Smooth muscle cell of the brain vasculature (primary cell): Measurements from ENCODE around the gene ROM1.
"Not testable (repeated sequence)": the region's sequence is repeated elsewhere in the genome, so short reads cannot be mapped to it uniquely, and the experiment has no call there.

Experiments
- DNase-seq: peaks from one replicate; pipeline ENCODE4 v3.0.0-alpha.2; 2012; ENCODE audit warnings: low read depth, low spot score

Gene ROM1

GRCh38 chr11:62608776-62609175, 4.3 kb upstream of the ROM1 start:
- DNase-seq: no peak

- DNase-seq: no peak
Observed at GRCh38 chr11:62610403-62610802, 2.7 kb upstream of the ROM1 start.

DNA sequence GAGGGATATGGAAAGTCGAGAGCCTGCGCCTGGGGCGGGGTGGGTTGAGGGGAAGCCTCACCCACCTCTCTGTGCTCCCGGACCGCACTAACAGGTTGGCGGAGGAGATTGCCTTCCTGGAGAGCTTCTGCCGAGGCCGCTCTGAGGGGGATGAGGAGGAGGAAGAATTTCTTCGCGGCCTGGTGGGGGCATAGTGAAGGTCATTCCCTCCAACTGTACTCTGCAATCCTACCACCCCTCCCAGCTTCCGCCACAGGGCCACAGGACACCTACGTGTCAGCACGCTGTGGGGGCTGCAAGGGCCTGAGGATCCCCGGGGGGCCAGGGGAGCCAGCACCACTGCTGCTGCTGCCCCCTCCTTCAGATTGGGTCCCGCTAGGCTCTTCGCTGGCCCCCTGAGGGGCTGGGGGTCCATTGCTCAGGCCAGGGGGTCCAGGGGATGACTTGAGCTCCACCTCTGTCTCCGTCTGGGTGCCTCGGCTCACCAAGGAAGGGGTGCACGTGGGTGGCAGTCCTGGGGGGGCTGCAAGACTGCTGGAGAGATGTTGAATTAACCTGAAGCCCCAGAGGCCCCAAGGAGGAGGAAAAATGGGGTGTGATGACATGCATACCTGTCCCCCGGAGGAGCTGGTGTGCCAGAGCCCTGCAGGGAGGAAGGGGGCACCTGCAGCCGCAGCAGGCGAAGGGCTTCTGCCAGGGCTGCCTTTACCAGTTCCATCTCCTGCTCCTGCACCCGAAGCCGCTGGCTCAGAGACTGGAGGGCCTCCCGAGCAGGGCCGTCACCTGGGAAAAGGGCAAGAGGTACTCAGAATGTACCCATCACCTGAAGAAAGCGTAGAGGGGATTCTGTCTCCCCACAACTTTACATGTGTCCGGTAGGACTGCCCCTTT, 2.0 kb upstream of the ROM1 start:
- no peak for DNase-seq

GRCh38 chr11:62611705-62612365, 1.2 kb upstream of the ROM1 start:
- DNase-seq: no peak

- no peak for DNase-seq
Observed at GRCh38 chr11:62613291-62613778, 278 bp downstream of the ROM1 start.

DNA sequence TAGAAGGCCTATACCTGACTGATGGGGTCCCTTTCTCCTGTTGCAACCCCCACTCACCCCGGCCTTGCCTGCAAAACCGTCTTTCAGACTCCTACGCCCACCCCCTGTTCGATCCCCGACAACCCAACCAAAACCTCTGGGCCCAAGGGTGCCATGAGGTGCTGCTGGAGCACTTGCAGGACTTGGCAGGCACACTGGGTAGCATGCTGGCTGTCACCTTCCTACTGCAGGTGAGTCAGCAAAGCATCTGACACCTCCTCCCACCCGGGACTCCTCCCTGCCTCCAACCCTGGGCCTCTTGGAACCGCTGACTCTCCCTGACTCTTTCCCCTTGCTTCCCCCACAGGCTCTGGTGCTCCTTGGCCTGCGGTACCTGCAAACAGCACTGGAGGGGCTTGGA, 1.2 kb downstream of the ROM1 start:
- DNase-seq: no peak

DNA sequence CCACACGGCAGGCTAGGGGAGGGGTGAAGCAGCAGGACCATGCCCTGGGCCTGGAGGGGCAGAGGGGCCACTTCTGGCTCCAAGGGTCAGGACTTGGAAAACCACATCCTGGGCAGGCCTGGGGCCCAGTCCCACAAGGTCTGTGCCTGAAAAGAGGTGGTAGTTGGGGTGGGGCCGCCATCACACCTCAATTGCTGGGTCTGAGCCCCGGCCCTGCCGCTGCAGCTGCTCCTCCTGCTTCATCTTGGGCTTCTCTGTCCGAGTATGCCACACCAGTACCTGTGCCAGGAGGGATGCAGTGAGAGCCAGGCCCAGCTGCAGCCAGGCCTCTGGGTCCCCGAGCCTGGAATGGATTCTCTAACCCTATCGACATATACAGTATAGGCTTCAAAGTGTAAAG, 2.5 kb downstream of the ROM1 start:
- DNase-seq: no peak

GRCh38 chr11:62616957-62617356, 3.9 kb downstream of the ROM1 start:
- DNase-seq: not testable (repeated sequence)

DNA sequence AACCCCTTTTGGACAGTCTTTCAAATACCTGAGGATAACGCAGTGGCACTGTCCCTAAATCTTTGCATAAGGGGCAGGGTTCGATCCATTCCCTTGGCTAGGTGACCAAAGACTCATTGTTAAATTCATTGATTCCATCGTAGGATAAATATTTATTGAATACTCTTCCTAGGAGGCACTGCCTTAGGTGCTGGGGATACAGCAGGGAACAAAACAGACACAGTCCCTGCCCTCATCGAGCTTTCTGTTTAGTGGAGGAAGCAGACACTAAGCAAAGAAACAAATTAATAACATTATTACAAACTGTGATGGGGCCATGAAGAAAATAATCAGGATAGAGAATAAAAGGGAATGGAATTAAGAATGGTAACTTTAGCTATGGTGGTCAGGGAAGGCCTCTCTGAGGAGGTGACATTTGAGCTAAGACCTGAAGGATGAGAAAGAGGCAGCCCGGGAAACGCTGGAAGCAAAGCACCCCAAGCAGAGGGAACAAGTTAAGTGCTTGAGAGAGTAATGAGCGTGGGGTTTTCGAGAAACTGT, 8.0 kb downstream of the ROM1 start:
- DNase-seq: no peak

DNA sequence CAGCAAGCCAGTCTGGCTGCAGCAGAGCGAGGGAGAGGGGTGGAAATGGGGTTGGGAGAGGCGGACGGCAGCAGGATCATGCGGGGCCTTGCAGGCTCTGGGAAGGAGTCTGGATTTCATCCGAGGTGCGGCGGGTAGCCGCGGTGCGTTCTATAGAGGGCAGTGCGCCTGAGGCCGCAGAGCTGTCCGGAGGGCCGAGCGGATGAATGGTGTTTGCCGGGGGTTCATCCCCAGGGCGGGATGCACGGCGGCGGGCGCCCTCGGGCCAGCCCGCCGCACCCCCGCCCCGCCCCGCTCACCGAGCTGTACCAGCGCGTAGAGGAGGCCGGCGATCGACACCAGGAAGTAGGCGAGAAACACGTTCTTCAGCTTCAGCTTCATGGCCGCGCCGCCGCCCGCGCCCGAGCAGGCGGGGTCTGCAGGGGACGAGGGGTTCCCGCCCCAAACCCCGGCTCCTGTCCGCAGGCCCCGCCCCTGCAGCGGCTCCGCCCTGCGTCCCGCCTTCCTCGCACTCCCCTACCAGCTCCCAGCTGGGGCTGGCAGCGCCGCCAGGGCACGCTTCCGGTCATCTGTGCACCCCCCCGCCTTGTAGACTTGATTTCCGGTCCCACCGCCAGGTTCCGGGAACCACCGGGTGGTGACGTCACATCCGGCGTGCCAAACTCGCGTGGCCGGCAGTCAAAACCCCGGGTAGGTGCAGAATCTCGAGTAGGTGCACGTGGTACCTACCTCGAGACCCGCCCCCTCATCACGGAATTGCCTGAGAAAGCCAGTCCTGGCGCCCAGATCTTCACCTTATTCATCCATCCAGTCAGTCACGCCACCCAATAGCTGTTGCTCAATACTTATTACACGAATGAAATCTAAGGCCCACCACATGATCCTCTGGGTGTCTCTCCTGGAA, 8.8 kb downstream of the ROM1 start, which contains the start of gene B3GAT3:
Gene B3GAT3, minus strand, starts transcription at position 420 of the 904 bp plus-strand sequence. Its CDS starts 39 bp downstream, at position 381.
- DNase-seq: peak; percentile 95

GRCh38 chr11:62622476-62623089, 9.5 kb downstream of the ROM1 start:
- no peak for DNase-seq

GRCh38 chr11:62627713-62628112, 14.7 kb downstream of the ROM1 start:
- DNase-seq: no peak

DNA sequence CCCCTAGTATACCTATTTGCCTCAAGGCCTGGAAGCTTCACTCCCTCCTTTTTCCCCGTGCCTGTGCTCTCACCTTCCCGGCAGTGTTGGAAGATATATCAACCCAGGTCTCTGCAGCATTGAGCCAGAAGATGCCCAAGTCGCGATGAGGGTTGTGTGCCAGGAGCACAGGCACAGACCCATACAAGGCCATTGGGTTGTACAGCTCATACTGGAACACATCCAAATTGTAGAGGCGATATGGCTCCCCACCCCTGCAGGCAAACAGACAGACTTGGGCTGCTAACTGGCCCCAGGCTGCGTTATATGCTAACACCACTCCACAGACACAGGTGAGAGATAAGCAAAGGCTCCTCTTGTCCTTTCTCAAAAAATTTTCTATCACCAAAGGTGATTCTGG, 19.4 kb downstream of the ROM1 start:
- DNase-seq: no peak

DNA sequence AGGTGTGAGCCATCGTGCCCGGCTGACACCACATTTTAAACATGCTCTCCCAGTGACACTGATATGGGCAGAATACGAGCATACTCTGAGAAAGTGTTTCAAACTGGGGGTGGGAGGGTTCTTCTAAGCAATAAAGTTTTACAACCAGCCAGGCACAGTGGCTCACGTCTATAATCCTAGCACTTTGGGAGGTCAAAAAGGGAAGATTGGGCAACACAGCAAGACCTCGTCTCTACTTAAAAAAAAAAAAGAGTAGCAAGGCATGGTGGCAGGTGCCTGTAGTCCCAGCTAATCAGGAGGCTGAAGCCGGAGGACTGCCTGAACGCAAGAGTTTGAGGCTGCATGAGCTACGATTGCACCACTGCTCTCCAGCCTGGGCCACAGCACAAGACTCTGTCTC, 31.2 kb downstream of the ROM1 start:
- DNase-seq: no peak

DNA sequence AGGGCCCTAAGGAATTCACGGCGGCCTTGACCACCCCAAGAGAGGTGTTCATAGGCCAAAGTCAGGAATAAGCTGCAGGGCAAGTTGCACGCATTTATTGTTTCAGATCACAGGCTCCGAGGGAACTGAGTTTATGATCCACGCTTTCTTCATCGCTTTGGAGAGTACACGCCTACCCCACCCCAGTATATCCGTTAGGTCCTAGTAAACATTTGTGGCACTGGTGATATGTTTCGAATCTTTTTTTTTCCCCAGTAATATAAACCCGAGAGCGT, 32.6 kb downstream of the ROM1 start:
- DNase-seq: no peak

GRCh38 chr11:62645946-62646824, 33.1 kb downstream of the ROM1 start, which contains the start of gene GANAB:
GANAB (minus strand) TSS chr11:62646613; CDS start chr11:62646599, 14 bp downstream.
- DNase-seq: peak; percentile 93

- DNase-seq: no peak
Observed at GRCh38 chr11:62646825-62647608, 34.0 kb downstream of the ROM1 start.

DNA sequence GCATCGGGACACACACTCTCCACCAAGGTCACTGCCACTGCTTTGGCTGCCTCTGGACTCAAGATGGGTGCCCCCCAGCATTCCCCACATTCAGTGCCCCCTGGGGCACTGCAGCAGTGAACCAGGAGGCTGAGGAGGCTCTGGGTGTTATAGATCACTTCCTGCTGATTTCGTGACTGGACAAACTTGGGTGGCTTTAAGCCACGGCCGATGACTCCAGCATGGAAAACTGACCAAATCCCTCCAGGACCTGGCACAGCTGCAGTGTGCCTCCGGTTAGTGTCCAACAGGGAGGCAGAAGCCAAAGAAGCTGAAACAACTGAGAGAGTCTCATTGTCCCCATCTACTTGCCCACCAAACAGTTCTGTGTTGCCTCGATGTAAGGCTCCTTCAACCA, 34.5 kb downstream of the ROM1 start:
- no peak for DNase-seq
